Endothelial cell (in vitro differentiated cells): ENCODE results near the gene VSIR. TPM values are rescaled to one million over a fixed set of nuclear protein-coding genes. Genes with fewer than 3 reads are reported as not detected.

Experiments used
- DNase-seq: peaks from one replicate; pipeline ENCODE4 v3.0.0; 2021; ENCODE audit warnings: low spot score
- H3K27ac Mint-ChIP-seq: one replicate; pipeline ENCODE4 v1.8.0; 2021; ENCODE audit warnings: mixed read lengths, inconsistent platforms; ENCODE audit not compliant: unreplicated experiment
- H3K27me3 Mint-ChIP-seq: one replicate; pipeline ENCODE4 v1.8.0; 2021; ENCODE audit warnings: mild to moderate bottlenecking, moderate library complexity, mixed read lengths, inconsistent platforms; ENCODE audit not compliant: unreplicated experiment
- H3K36me3 Mint-ChIP-seq: one replicate; pipeline ENCODE4 v1.8.0; 2021; ENCODE audit warnings: mild to moderate bottlenecking, low read depth, mixed read lengths, inconsistent platforms; ENCODE audit not compliant: unreplicated experiment
- H3K4me1 Mint-ChIP-seq: one replicate; pipeline ENCODE4 v1.8.0; 2021; ENCODE audit warnings: mild to moderate bottlenecking, mixed read lengths, inconsistent platforms; ENCODE audit not compliant: unreplicated experiment
- H3K4me3 Mint-ChIP-seq: one replicate; pipeline ENCODE4 v1.8.0; 2021; ENCODE audit warnings: mild to moderate bottlenecking, mixed read lengths, inconsistent platforms; ENCODE audit not compliant: unreplicated experiment
- H3K9me3 Mint-ChIP-seq: one replicate; pipeline ENCODE4 v1.8.0; 2021; ENCODE audit warnings: mixed read lengths, inconsistent platforms; ENCODE audit not compliant: unreplicated experiment
- CTCF ChIP-seq: fragments of 200-600 bp; sonication (generic); IDR thresholded peaks from one replicate; pipeline ENCODE4 v1.5.0; 2021; ENCODE audit warnings: antibody characterized with exemption; ENCODE audit not compliant: unreplicated experiment
- total RNA-seq: library from RNA; stranded (reverse); fragmentation: NEBNext Ultra II Directional; extraction: Animal tissue kit (Norgen Biotek cat#: 25700); gene quantifications from one replicate; pipeline ENCODE4 v1.2.1, GENCODE V29; 2021; ENCODE audit not compliant: unreplicated experiment

The VSIR gene
- total RNA-seq, 1 donor from 2014 or later, result 86.1 TPM

- Mint-ChIP-seq H3K27me3 (peaks cover 4% of the 10 kb centered on the region), H3K9me3 (no peaks in the 10 kb centered on the region), H3K27ac (no peak overlapping the region), H3K36me3 (no peaks in the 10 kb centered on the region), H3K4me1 (no peaks in the 10 kb centered on the region), H3K4me3 (no peak overlapping the region)
- no peak for TF ChIP-seq CTCF
- DNase-seq, result no peak
Measured at GRCh38 chr10:71789871-71790270, 16.6 kb upstream of the VSIR start.

GRCh38 chr10:71788954-71789353 lies 15.6 kb upstream of the VSIR start:
- Mint-ChIP-seq H3K9me3 (no peaks in the 10 kb centered on the region), H3K4me1 (no peaks in the 10 kb centered on the region), H3K36me3 (no peaks in the 10 kb centered on the region), H3K4me3 (no peak overlapping the region), H3K27me3 (peaks cover 4% of the 10 kb centered on the region), H3K27ac (no peak overlapping the region)
- DNase-seq, result no peak
- TF ChIP-seq CTCF, result no peak

- TF ChIP-seq CTCF, result no peak
- no peaks in the 10 kb centered on the region for H3K36me3 Mint-ChIP-seq
- peaks cover 25% of the 10 kb centered on the region for H3K4me1 Mint-ChIP-seq
- H3K9me3 Mint-ChIP-seq, result no peaks in the 10 kb centered on the region
- H3K27me3 Mint-ChIP-seq, result peaks cover 13% of the 10 kb centered on the region
- no peak overlapping the region for H3K4me3 Mint-ChIP-seq
- H3K27ac Mint-ChIP-seq, result no peak overlapping the region
- no peak for DNase-seq
Measured at GRCh38 chr10:71784679-71785272, 11.5 kb upstream of the VSIR start.

GRCh38 chr10:71783917-71784678 lies 10.8 kb upstream of the VSIR start:
- no peak for DNase-seq
- H3K27me3 Mint-ChIP-seq, result peaks cover 9% of the 10 kb centered on the region
- H3K4me1 Mint-ChIP-seq, result peaks cover 25% of the 10 kb centered on the region
- TF ChIP-seq CTCF, result no peak
- H3K36me3 Mint-ChIP-seq, result no peaks in the 10 kb centered on the region
- no peak overlapping the region for H3K4me3 Mint-ChIP-seq
- no peaks in the 10 kb centered on the region for H3K9me3 Mint-ChIP-seq
- no peak overlapping the region for H3K27ac Mint-ChIP-seq

- no peaks in the 10 kb centered on the region for H3K36me3 Mint-ChIP-seq
- H3K27me3 Mint-ChIP-seq, result peaks cover 9% of the 10 kb centered on the region
- no peaks in the 10 kb centered on the region for H3K9me3 Mint-ChIP-seq
- no peak for TF ChIP-seq CTCF
- H3K4me3 Mint-ChIP-seq, result no peak overlapping the region
- DNase-seq, result no peak
- H3K4me1 Mint-ChIP-seq, result peaks cover 25% of the 10 kb centered on the region
- peak overlapping the region; percentile 61 for H3K27ac Mint-ChIP-seq
Measured at GRCh38 chr10:71782917-71783490, 9.7 kb upstream of the VSIR start.
